PC-3 (cell line): ENCODE data around the gene DISC1.

ENCODE experiments used
- CTCF ChIP-seq: fragments of 300-600 bp; sonication (generic); conservative IDR thresholded peaks from 2 replicates; pipeline ENCODE4 v1.5.1; 2017; ENCODE audit warnings: antibody characterized with exemption, low read depth, mild to moderate bottlenecking, low read length
- EZH2 ChIP-seq: fragments of 300-600 bp; sonication (generic); IDR thresholded peaks from one replicate; pipeline ENCODE4 v1.6.1; 2017; ENCODE audit warnings: antibody characterized with exemption, mild to moderate bottlenecking, low read length; ENCODE audit not compliant: unreplicated experiment

- TF ChIP-seq CTCF (no peak), EZH2 (no peak)
These were observed 123.7 kb downstream of the DISC1 start for GRCh38 chr1:231750296-231750695.
